Liver (tissue), 9 donors: ENCODE data around the gene PDZD2. TPM values are rescaled to one million over a fixed set of nuclear protein-coding genes. Genes with fewer than 3 reads are reported as not detected.

Experiments
- DNase-seq: peaks from one replicate; pipeline ENCODE4 v3.0.0-alpha.2; 2017; ENCODE audit warnings: low spot score
- H3K27ac ChIP-seq, 2 donors: one replicate each; pipeline ENCODE4 v1.7.0; 2013; ENCODE audit warnings: inconsistent platforms in 2 of 2, low read length in 2 of 2, control low read depth in 1 of 2, low read depth in 1 of 2, mild to moderate bottlenecking in 1 of 2
- H3K27me3 ChIP-seq, 4 donors: one replicate each; pipeline versions ENCODE4 v1.6.1 to v1.7.0; 2013; ENCODE audit warnings: low read length in 3 of 4, inconsistent platforms in 1 of 4, mild to moderate bottlenecking in 1 of 4, moderate library complexity in 1 of 4; ENCODE audit not compliant: control insufficient read depth in 4 of 4, insufficient read depth in 4 of 4
- H3K36me3 ChIP-seq, 4 donors: one replicate each; pipeline versions ENCODE4 v1.6.1 to v1.7.0; 2013; ENCODE audit warnings: low read length in 3 of 4, mild to moderate bottlenecking in 3 of 4, low read depth in 1 of 4, moderate library complexity in 1 of 4; ENCODE audit not compliant: control insufficient read depth in 4 of 4, insufficient read depth in 3 of 4
- H3K4me1 ChIP-seq, 4 donors: one replicate each; pipeline versions ENCODE4 v1.6.1 to v1.7.0; 2013; ENCODE audit warnings: low read length in 3 of 4, mild to moderate bottlenecking in 3 of 4, moderate library complexity in 1 of 4; ENCODE audit not compliant: control insufficient read depth in 4 of 4, insufficient read depth in 4 of 4
- H3K4me3 ChIP-seq, 3 donors: one replicate each; pipeline versions ENCODE4 v1.6.1 to v1.7.0; 2013; ENCODE audit warnings: low read length in 3 of 3, control low read depth in 1 of 3, low read depth in 1 of 3, mild to moderate bottlenecking in 1 of 3
- H3K9ac ChIP-seq, 2 donors: one replicate each; pipeline ENCODE4 v1.7.0; 2013; ENCODE audit warnings: low read length in 2 of 2, mild to moderate bottlenecking in 2 of 2, moderate library complexity in 2 of 2, control low read depth in 1 of 2, low read depth in 1 of 2
- H3K9me3 ChIP-seq, 4 donors: one replicate each; pipeline versions ENCODE4 v1.6.1 to v1.7.0; 2013; ENCODE audit warnings: low read length in 3 of 4; ENCODE audit not compliant: control insufficient read depth in 4 of 4
- EGR1 ChIP-seq, 2 donors: IDR thresholded peaks; 2 replicates each; pipeline ENCODE4 v1.6.1; 2016 to 2018; ENCODE audit warnings: antibody characterized with exemption in 2 of 2, low read depth in 2 of 2
- FOXA1 ChIP-seq: IDR thresholded peaks from 2 replicates; pipeline ENCODE4 v1.6.1; 2016; ENCODE audit warnings: antibody characterized with exemption
- FOXA2 ChIP-seq: IDR thresholded peaks from 2 replicates; pipeline ENCODE4 v1.6.1; 2016; ENCODE audit warnings: antibody characterized with exemption
- HNF4A ChIP-seq, 2 donors: conservative IDR thresholded peaks; 2 replicates each; pipeline ENCODE4 v1.6.1; 2016; ENCODE audit warnings: antibody characterized with exemption in 2 of 2, mild to moderate bottlenecking in 2 of 2
- HNF4G ChIP-seq: IDR thresholded peaks from 2 replicates; pipeline ENCODE4 v1.6.1; 2016; ENCODE audit warnings: antibody characterized with exemption
- JUND ChIP-seq, 2 donors: IDR thresholded peaks; 2 replicates each; pipeline ENCODE4 v1.6.1; 2016; ENCODE audit warnings: antibody characterized with exemption in 2 of 2
- NR2F2 ChIP-seq: IDR thresholded peaks from 2 replicates; pipeline ENCODE4 v1.6.1; 2016; ENCODE audit warnings: antibody characterized with exemption
- RAD21 ChIP-seq, 2 donors: IDR thresholded peaks; 2 replicates each; pipeline ENCODE4 v1.6.1; 2016; ENCODE audit warnings: antibody characterized with exemption in 2 of 2, mild to moderate bottlenecking in 2 of 2
- RXRA ChIP-seq, 2 donors: IDR thresholded peaks; 2 replicates each; pipeline ENCODE4 v1.6.1; 2017 to 2018; ENCODE audit warnings: antibody characterized with exemption in 2 of 2, mild to moderate bottlenecking in 1 of 2
- SP1 ChIP-seq: IDR thresholded peaks from 2 replicates; pipeline ENCODE4 v1.6.1; 2018; ENCODE audit warnings: antibody characterized with exemption, mild to moderate bottlenecking
- TAF1 ChIP-seq: conservative IDR thresholded peaks from 2 replicates; pipeline ENCODE4 v1.6.1; 2016; ENCODE audit warnings: antibody characterized with exemption, mild to moderate bottlenecking
- YY1 ChIP-seq: IDR thresholded peaks from 2 replicates; pipeline ENCODE4 v1.6.1; 2016; ENCODE audit warnings: antibody characterized with exemption, mild to moderate bottlenecking
- WGBS: extraction: QIAGEN DNeasy Blood & Tissue Kit; methylation state at CpG from one replicate; pipeline ENCODE4 v1.1.7; 2013; 5-methylcytosine and 5-hydroxymethylcytosine counted together
- polyA plus RNA-seq, 2 donors: library from polyadenylated mRNA; stranded (reverse) in 1 of 2; unstranded in 1 of 2; fragments of 200-250 nt in 1 of 2; fragments of >200 nt in 1 of 2; fragmentation: Nextera tagmentation in 1 of 2; extraction: Ambion mirVana in 1 of 2; gene quantifications; one replicate each; pipeline versions ENCODE4 v1.2.1 to v1.2.3, GENCODE V29; 2013 to 2015
- total RNA-seq, 2 donors: library from RNA; depleted of rRNA; stranded (reverse); fragments of >200 nt; gene quantifications; one replicate each; pipeline ENCODE4 v1.2.3, GENCODE V29; 2014
- TF ChIP-seq, protein P1 (sequence below): fragments of 150-350 bp; IDR thresholded peaks from 2 replicates; pipeline ENCODE4 v1.5.1; 2017; ENCODE audit warnings: improper control_type of control experiment, low read depth, low read length; ENCODE audit not compliant: missing input control
- TF ChIP-seq, protein P2 (sequence below): IDR thresholded peaks from 2 replicates; pipeline ENCODE4 v1.6.1; 2016; ENCODE audit warnings: antibody characterized with exemption
- TF ChIP-seq, protein P3 (sequence below): IDR thresholded peaks from 2 replicates; pipeline ENCODE4 v1.6.1; 2016; ENCODE audit warnings: antibody characterized with exemption
- TF ChIP-seq, protein P4 (sequence below): IDR thresholded peaks from 2 replicates; pipeline ENCODE4 v1.6.1; 2016; ENCODE audit warnings: antibody characterized with exemption, mild to moderate bottlenecking
- TF ChIP-seq, protein P5 (sequence below): IDR thresholded peaks from 2 replicates; pipeline ENCODE4 v1.6.1; 2016; ENCODE audit warnings: antibody characterized with exemption
- donor health status: healthy.
- donor health status: healthy.
- donor health status: healthy.
- donor health status: healthy.
- donor health status: healthy.

Gene PDZD2
- total and polyA plus RNA-seq, 4 donors, result 0.27 to 1.1 (median 0.54) TPM

DNA sequence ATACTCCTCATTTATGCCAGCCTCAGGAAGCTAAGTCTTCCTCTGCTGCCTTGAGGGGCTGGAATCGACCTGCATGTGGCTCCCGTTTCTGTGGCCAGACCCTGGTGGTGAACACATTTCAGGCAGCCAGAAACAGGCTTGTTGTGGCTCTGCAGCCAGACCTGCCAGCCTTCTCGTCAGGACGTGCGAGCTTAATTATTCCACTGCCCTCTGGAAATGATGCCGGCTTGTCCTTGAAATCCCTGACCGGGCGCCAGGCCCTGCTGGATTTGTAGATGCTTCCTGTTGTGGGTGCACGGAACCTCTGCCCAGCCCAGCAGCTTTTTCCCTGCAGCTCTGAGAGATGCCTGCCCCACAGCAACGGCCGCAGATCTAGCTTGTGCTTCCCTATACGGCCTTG lies 41.6 kb downstream of the PDZD2 start:
- no peaks in the 10 kb centered on the region for H3K4me1 ChIP-seq
- no peak overlapping the region for H3K9ac ChIP-seq
- WGBS, result 69% methylated on average over 12 of the region's 12 CpGs
- no peaks in the 10 kb centered on the region for H3K36me3 ChIP-seq
- DNase-seq, result no peak
- no peaks in the 10 kb centered on the region for H3K9me3 ChIP-seq
- no peak overlapping the region for H3K27ac ChIP-seq
- H3K4me3 ChIP-seq, result no peak overlapping the region
- TF ChIP-seq HNF4G (no peak), YY1 (no peak), NR2F2 (no peak)
- TF ChIP-seq, protein P1, sequence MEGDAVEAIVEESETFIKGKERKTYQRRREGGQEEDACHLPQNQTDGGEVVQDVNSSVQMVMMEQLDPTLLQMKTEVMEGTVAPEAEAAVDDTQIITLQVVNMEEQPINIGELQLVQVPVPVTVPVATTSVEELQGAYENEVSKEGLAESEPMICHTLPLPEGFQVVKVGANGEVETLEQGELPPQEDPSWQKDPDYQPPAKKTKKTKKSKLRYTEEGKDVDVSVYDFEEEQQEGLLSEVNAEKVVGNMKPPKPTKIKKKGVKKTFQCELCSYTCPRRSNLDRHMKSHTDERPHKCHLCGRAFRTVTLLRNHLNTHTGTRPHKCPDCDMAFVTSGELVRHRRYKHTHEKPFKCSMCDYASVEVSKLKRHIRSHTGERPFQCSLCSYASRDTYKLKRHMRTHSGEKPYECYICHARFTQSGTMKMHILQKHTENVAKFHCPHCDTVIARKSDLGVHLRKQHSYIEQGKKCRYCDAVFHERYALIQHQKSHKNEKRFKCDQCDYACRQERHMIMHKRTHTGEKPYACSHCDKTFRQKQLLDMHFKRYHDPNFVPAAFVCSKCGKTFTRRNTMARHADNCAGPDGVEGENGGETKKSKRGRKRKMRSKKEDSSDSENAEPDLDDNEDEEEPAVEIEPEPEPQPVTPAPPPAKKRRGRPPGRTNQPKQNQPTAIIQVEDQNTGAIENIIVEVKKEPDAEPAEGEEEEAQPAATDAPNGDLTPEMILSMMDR, result no peak
- peaks cover 0 to 4% (median 0%) of the 10 kb centered on the region in 4 donors for H3K27me3 ChIP-seq

DNA sequence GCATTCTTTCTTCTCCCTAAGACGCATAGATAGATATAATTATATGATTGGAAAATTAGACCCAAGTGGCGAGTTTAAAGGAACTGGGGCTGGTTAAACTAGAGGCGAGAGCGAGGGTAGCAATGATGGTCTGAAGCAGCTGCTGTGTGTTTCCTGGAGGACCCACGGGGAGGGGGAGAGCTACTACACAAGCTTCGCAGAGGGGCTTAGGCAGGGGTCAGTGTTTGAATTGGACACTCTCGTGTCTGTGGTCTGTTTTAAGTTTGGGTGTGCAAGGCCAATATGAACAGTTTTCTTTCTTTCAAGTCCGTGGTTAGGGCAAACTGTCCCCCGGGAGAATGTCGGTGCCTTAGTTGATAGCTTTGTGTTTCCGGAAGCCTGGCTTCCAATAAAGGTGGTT lies 43.1 kb downstream of the PDZD2 start:
- Histone ChIP-seq H3K36me3 (no peaks in the 10 kb centered on the region), H3K4me3 (no peak overlapping the region), H3K9ac (no peak overlapping the region), H3K9me3 (no peaks in the 10 kb centered on the region), H3K4me1 (no peaks in the 10 kb centered on the region), H3K27me3 (peaks cover 0 to 4% (median 0%) of the 10 kb centered on the region in 4 donors), H3K27ac (no peak overlapping the region)
- no peak for TF ChIP-seq HNF4G
- TF ChIP-seq HNF4A (conservative IDR thresholded peaks at IDR 0.05), result no peak
- TF ChIP-seq YY1, result no peak
- TF ChIP-seq EGR1 (IDR thresholded peaks at IDR 0.05; ENCODE audit: low read depth in 2 of 2), result no peak
- no peak for TF ChIP-seq RXRA (IDR thresholded peaks at IDR 0.05)
- TF ChIP-seq, protein P1, result no peak
- TF ChIP-seq TAF1, result no peak
- DNase-seq, result no peak
- 64% methylated on average over 11 of the region's 11 CpGs for WGBS

DNA sequence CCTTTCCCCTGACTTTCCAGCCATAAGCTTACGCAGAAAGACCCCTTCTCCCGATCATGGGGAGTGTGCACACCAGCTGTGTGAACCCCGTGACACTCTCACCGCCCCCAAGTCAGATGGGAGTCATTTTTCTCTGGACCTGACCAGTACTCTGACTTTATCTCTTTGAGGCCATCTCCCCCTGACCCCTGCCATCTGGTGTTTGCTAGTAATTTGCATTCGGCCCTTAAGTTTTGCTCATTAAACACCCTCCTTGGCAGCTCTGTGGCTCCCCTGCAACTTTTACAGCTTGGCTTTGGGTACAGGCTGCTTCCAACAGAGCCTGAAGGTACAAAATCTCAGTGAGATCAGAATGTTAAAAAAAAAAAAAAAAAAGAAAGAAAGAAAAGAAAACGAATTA lies 43.9 kb downstream of the PDZD2 start:
- H3K27ac ChIP-seq, result no peak overlapping the region
- peaks cover 0 to 4% (median 0%) of the 10 kb centered on the region in 4 donors for H3K27me3 ChIP-seq
- H3K4me3 ChIP-seq, result no peak overlapping the region
- WGBS, result 36% methylated on average over 6 of the region's 6 CpGs
- H3K9me3 ChIP-seq, result no peaks in the 10 kb centered on the region
- H3K4me1 ChIP-seq, result no peaks in the 10 kb centered on the region
- H3K9ac ChIP-seq, result no peak overlapping the region
- no peaks in the 10 kb centered on the region for H3K36me3 ChIP-seq
- DNase-seq, result no peak
- TF ChIP-seq YY1 (no peak), FOXA2 (no peak), JUND (IDR thresholded peaks at IDR 0.05) (no peak), TAF1 (no peak), RAD21 (IDR thresholded peaks at IDR 0.05) (no peak), RXRA (IDR thresholded peaks at IDR 0.05) (no peak), EGR1 (IDR thresholded peaks at IDR 0.05; ENCODE audit: low read depth in 2 of 2) (no peak), FOXA1 (no peak), HNF4A (conservative IDR thresholded peaks at IDR 0.05) (no peak), NR2F2 (no peak), SP1 (no peak)
- TF ChIP-seq, protein P2, sequence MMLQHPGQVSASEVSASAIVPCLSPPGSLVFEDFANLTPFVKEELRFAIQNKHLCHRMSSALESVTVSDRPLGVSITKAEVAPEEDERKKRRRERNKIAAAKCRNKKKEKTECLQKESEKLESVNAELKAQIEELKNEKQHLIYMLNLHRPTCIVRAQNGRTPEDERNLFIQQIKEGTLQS, result no peak
- TF ChIP-seq, protein P3, sequence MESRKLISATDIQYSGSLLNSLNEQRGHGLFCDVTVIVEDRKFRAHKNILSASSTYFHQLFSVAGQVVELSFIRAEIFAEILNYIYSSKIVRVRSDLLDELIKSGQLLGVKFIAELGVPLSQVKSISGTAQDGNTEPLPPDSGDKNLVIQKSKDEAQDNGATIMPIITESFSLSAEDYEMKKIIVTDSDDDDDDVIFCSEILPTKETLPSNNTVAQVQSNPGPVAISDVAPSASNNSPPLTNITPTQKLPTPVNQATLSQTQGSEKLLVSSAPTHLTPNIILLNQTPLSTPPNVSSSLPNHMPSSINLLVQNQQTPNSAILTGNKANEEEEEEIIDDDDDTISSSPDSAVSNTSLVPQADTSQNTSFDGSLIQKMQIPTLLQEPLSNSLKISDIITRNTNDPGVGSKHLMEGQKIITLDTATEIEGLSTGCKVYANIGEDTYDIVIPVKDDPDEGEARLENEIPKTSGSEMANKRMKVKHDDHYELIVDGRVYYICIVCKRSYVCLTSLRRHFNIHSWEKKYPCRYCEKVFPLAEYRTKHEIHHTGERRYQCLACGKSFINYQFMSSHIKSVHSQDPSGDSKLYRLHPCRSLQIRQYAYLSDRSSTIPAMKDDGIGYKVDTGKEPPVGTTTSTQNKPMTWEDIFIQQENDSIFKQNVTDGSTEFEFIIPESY, result no peak
- TF ChIP-seq, protein P4, sequence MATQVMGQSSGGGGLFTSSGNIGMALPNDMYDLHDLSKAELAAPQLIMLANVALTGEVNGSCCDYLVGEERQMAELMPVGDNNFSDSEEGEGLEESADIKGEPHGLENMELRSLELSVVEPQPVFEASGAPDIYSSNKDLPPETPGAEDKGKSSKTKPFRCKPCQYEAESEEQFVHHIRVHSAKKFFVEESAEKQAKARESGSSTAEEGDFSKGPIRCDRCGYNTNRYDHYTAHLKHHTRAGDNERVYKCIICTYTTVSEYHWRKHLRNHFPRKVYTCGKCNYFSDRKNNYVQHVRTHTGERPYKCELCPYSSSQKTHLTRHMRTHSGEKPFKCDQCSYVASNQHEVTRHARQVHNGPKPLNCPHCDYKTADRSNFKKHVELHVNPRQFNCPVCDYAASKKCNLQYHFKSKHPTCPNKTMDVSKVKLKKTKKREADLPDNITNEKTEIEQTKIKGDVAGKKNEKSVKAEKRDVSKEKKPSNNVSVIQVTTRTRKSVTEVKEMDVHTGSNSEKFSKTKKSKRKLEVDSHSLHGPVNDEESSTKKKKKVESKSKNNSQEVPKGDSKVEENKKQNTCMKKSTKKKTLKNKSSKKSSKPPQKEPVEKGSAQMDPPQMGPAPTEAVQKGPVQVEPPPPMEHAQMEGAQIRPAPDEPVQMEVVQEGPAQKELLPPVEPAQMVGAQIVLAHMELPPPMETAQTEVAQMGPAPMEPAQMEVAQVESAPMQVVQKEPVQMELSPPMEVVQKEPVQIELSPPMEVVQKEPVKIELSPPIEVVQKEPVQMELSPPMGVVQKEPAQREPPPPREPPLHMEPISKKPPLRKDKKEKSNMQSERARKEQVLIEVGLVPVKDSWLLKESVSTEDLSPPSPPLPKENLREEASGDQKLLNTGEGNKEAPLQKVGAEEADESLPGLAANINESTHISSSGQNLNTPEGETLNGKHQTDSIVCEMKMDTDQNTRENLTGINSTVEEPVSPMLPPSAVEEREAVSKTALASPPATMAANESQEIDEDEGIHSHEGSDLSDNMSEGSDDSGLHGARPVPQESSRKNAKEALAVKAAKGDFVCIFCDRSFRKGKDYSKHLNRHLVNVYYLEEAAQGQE, result no peak
- TF ChIP-seq, protein P5, sequence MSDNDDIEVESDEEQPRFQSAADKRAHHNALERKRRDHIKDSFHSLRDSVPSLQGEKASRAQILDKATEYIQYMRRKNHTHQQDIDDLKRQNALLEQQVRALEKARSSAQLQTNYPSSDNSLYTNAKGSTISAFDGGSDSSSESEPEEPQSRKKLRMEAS, result no peak
